ENCODE results near the gene SKAP1.
A peak's percentile ranks its signal among the peaks of the same experiment; 100 is the strongest.

GRCh38 chr17:48259694-48260291, 170.2 kb downstream of the SKAP1 start:
- TF ChIP-seq, protein P1, sequence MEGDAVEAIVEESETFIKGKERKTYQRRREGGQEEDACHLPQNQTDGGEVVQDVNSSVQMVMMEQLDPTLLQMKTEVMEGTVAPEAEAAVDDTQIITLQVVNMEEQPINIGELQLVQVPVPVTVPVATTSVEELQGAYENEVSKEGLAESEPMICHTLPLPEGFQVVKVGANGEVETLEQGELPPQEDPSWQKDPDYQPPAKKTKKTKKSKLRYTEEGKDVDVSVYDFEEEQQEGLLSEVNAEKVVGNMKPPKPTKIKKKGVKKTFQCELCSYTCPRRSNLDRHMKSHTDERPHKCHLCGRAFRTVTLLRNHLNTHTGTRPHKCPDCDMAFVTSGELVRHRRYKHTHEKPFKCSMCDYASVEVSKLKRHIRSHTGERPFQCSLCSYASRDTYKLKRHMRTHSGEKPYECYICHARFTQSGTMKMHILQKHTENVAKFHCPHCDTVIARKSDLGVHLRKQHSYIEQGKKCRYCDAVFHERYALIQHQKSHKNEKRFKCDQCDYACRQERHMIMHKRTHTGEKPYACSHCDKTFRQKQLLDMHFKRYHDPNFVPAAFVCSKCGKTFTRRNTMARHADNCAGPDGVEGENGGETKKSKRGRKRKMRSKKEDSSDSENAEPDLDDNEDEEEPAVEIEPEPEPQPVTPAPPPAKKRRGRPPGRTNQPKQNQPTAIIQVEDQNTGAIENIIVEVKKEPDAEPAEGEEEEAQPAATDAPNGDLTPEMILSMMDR (IDR thresholded peaks at IDR 0.05) = peak; percentile 47 to 63 (median 56)
- no peak for TF ChIP-seq POLR2A (IDR thresholded peaks at IDR 0.05)
